ENCODE results near the gene ABCC5.

Gene ABCC5

DNA sequence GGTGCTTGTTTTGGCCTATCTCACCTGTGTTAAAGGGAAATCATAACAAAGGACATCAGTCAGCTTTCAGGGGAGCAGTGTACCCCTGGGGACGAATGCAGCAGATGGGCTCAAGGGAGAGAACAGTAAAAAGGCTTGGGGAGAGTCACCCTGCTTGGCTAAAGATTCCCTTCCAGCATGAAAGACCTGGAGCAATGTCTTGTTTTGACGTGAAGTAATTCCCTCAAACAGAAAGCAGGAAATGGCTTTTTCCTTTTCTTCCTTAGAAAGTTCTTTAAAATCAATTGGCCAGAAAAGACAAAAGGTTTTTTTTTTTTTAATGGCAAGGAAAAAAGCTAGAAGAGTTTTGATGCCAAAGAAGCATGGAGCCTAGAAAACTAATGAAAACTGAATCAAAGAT lies 76.5 kb downstream of the ABCC5 start:
- Histone ChIP-seq H3K9me3 (ENCODE audit: control insufficient read depth, low read length) (no peaks in the 10 kb centered on the region), H3K9ac (ENCODE audit: low read length) (no peak overlapping the region), H3K4me1 (ENCODE audit: control insufficient read depth, insufficient read depth, low read length) (no peaks in the 10 kb centered on the region), H3K36me3 (ENCODE audit: control insufficient read depth, insufficient read depth, low read length, severe bottlenecking) (peaks cover 54% of the 10 kb centered on the region), H3K27me3 (replicated peaks; ENCODE audit: control insufficient read depth, insufficient read depth, low read length) (no peaks in the 10 kb centered on the region), H3K4me3 (ENCODE audit: low read length) (no peak overlapping the region)
- DNase-seq (ENCODE audit: low read depth), result no peak

DNA sequence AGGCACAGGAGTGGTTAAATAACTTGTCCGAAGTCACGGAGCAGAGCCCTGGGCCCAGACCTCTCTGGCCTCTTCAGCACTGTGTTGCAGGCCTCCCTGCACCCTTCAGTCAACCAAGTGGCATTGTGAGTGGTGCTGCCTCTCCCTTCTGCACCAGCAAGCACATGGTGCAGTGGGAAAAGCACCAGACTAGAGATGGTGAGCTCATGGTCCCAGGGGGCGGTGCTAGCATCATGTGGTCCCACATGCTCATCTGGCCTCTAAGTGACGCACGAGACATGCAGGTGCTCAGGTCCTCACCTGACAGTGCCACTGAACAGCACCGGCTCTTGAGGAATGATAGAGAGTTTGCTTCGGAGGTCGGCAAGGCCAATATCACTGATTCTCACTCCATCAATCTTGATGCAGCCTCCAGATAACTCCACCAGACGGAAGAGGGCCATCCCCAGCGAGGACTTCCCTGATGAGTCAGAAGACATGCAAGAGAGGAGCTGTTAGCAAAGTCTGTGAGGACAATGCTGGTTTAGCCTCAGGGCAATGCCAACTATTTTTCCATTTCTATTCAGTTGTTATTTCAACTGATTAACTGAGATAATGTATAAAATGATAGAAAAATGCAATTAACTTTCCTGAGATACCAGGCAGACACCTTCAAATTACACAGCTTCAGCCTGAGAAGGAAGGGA lies 79.9 kb downstream of the ABCC5 start:
- Histone ChIP-seq H3K9ac (ENCODE audit: low read length) (no peak overlapping the region), H3K4me1 (ENCODE audit: control insufficient read depth, insufficient read depth, low read length) (no peaks in the 10 kb centered on the region), H3K9me3 (ENCODE audit: control insufficient read depth, low read length) (no peaks in the 10 kb centered on the region), H3K27me3 (replicated peaks; ENCODE audit: control insufficient read depth, insufficient read depth, low read length) (no peaks in the 10 kb centered on the region), H3K36me3 (ENCODE audit: control insufficient read depth, insufficient read depth, low read length, severe bottlenecking) (peaks cover 35% of the 10 kb centered on the region), H3K4me3 (ENCODE audit: low read length) (no peak overlapping the region)
- DNase-seq (ENCODE audit: low read depth), result peak; percentile 38

DNA sequence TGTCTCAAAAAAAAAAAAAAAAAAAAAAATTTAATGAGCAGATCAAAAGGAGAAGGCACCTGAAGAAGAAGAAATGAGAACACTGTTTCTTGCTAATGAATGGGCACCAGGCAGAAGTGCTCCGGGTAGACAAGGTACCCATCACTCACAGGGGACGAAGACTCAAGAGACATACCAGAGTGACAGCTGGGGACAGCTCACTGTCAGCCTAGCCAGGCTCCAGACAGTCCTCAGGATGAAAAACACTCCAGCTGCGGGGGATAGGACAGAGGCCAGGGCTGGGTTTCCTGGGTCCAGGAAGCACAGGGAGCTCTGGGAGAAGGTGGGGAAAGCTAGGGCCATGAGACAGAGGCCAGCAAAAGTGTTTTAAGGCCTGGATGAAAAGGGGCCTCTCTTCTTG lies 84.5 kb downstream of the ABCC5 start:
- Histone ChIP-seq H3K27me3 (replicated peaks; ENCODE audit: control insufficient read depth, insufficient read depth, low read length) (no peaks in the 10 kb centered on the region), H3K36me3 (ENCODE audit: control insufficient read depth, insufficient read depth, low read length, severe bottlenecking) (peaks cover 34% of the 10 kb centered on the region), H3K4me3 (ENCODE audit: low read length) (no peak overlapping the region), H3K9me3 (ENCODE audit: control insufficient read depth, low read length) (no peaks in the 10 kb centered on the region), H3K9ac (ENCODE audit: low read length) (no peak overlapping the region), H3K4me1 (ENCODE audit: control insufficient read depth, insufficient read depth, low read length) (no peaks in the 10 kb centered on the region)
- DNase-seq (ENCODE audit: low read depth), result no peak

GRCh38 chr3:183931881-183932280 lies 85.8 kb downstream of the ABCC5 start:
- Histone ChIP-seq H3K4me1 (ENCODE audit: control insufficient read depth, insufficient read depth, low read length) (no peaks in the 10 kb centered on the region), H3K9me3 (ENCODE audit: control insufficient read depth, low read length) (no peaks in the 10 kb centered on the region), H3K9ac (ENCODE audit: low read length) (no peak overlapping the region), H3K4me3 (ENCODE audit: low read length) (no peak overlapping the region), H3K36me3 (ENCODE audit: control insufficient read depth, insufficient read depth, low read length, severe bottlenecking) (peaks cover 33% of the 10 kb centered on the region), H3K27me3 (replicated peaks; ENCODE audit: control insufficient read depth, insufficient read depth, low read length) (no peaks in the 10 kb centered on the region)
- no peak for DNase-seq (ENCODE audit: low read depth)

DNA sequence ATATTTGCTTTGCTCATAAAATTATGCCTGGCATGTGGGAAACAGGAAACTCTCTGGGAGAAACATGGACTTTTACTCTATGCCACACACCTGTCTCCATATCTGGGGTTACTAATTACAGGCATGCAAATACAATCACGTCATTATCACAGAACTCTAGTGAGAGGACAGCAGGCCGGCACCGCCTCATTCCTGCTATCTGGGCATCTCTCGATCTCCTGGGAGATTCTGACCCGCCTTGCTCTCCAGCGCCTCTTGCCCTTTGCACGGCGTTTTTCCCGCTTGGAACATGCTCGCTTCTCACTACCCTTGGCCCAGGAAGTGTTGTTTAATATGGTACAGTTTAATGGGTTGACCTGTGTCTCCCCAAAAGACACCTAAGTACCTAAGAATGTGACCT lies 87.6 kb downstream of the ABCC5 start:
- H3K27me3 ChIP-seq (replicated peaks; ENCODE audit: control insufficient read depth, insufficient read depth, low read length), result no peaks in the 10 kb centered on the region
- DNase-seq (ENCODE audit: low read depth), result no peak

GRCh38 chr3:183927059-183927458 lies 90.6 kb downstream of the ABCC5 start:
- Histone ChIP-seq H3K27me3 (replicated peaks; ENCODE audit: control insufficient read depth, insufficient read depth, low read length) (no peaks in the 10 kb centered on the region), H3K4me3 (ENCODE audit: low read length) (no peak overlapping the region), H3K4me1 (ENCODE audit: control insufficient read depth, insufficient read depth, low read length) (peaks cover 5% of the 10 kb centered on the region), H3K9me3 (ENCODE audit: control insufficient read depth, low read length) (no peaks in the 10 kb centered on the region), H3K9ac (ENCODE audit: low read length) (no peak overlapping the region), H3K36me3 (ENCODE audit: control insufficient read depth, insufficient read depth, low read length, severe bottlenecking) (peaks cover 41% of the 10 kb centered on the region)
- no peak for DNase-seq (ENCODE audit: low read depth)

More for the DNA sequence above, 87.6 kb downstream of the ABCC5 start:
- no peak overlapping the region for H3K9ac ChIP-seq (ENCODE audit: low read length)
- H3K36me3 ChIP-seq (ENCODE audit: control insufficient read depth, insufficient read depth, low read length, severe bottlenecking), result peaks cover 31% of the 10 kb centered on the region
- no peaks in the 10 kb centered on the region for H3K9me3 ChIP-seq (ENCODE audit: control insufficient read depth, low read length)
- no peaks in the 10 kb centered on the region for H3K4me1 ChIP-seq (ENCODE audit: control insufficient read depth, insufficient read depth, low read length)
- H3K4me3 ChIP-seq (ENCODE audit: low read length), result no peak overlapping the region

DNA sequence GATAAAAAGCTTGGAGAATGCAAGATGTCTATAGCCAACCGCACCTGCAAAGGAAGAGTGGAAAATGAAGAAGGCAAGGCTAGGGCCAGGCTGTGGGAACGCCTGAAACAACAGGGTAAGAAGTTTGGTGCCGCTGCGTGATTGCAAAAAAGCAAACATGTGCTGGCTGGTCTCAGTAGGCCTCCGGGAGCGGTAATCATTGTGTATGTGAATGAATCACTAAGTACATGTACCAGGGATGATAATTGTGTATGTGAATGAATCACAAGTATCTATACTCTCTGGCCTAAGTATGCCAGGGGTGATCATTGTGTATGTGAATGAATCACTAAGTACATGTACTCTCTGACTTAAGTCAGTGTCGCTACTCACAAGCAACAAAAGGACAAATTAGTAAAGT lies 92.7 kb downstream of the ABCC5 start:
- Histone ChIP-seq H3K9ac (ENCODE audit: low read length) (no peak overlapping the region), H3K36me3 (ENCODE audit: control insufficient read depth, insufficient read depth, low read length, severe bottlenecking) (peaks cover 48% of the 10 kb centered on the region), H3K9me3 (ENCODE audit: control insufficient read depth, low read length) (no peaks in the 10 kb centered on the region), H3K4me1 (ENCODE audit: control insufficient read depth, insufficient read depth, low read length) (peaks cover 5% of the 10 kb centered on the region), H3K4me3 (ENCODE audit: low read length) (no peak overlapping the region), H3K27me3 (replicated peaks; ENCODE audit: control insufficient read depth, insufficient read depth, low read length) (no peaks in the 10 kb centered on the region)
- DNase-seq (ENCODE audit: low read depth), result peak; percentile 28

DNA sequence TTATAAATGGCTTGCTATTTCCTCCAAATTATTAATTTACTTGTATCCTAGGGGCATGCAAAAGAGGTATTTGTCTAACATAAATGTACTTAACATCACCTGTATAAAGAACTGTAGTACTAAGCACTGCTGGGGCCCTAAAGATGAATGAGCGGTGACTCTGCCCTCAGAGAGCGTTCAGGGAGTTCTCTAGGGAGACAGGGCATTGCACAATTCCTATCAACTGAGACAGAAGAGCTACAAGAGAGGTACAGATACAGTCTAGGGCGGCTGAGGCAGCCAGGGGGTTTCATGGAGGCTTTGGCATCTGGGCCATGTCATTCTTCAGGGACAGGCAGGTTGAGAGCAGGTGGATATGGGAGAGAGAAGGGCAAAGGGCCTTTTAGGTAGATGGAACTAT lies 93.1 kb downstream of the ABCC5 start:
- H3K9ac ChIP-seq (ENCODE audit: low read length), result no peak overlapping the region
- peaks cover 52% of the 10 kb centered on the region for H3K36me3 ChIP-seq (ENCODE audit: control insufficient read depth, insufficient read depth, low read length, severe bottlenecking)
- H3K27me3 ChIP-seq (replicated peaks; ENCODE audit: control insufficient read depth, insufficient read depth, low read length), result no peaks in the 10 kb centered on the region
- peaks cover 5% of the 10 kb centered on the region for H3K4me1 ChIP-seq (ENCODE audit: control insufficient read depth, insufficient read depth, low read length)
- H3K9me3 ChIP-seq (ENCODE audit: control insufficient read depth, low read length), result no peaks in the 10 kb centered on the region
- no peak for DNase-seq (ENCODE audit: low read depth)
- H3K4me3 ChIP-seq (ENCODE audit: low read length), result no peak overlapping the region

DNA sequence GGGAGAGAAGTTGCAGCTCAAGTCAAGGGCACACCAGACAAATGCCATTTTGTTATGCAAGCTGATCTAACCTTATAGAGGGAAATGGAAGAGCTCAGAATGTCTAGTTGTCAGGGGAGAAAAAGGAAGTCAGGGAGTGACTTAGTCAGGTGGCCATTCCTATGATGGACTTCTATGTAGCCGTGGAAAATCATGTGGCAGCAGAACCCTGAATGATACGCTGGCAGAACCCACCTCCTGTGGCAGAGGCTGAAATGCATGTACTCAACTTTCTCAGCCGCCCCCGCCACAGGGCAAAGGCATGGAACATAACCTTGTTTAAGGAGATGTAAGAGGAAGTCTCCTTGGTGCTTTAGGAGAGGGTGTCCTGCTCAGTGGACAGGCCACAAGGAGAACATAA lies 95.3 kb downstream of the ABCC5 start:
- Histone ChIP-seq H3K9ac (ENCODE audit: low read length) (no peak overlapping the region), H3K4me1 (ENCODE audit: control insufficient read depth, insufficient read depth, low read length) (peaks cover 5% of the 10 kb centered on the region), H3K27me3 (replicated peaks; ENCODE audit: control insufficient read depth, insufficient read depth, low read length) (no peaks in the 10 kb centered on the region), H3K9me3 (ENCODE audit: control insufficient read depth, low read length) (no peaks in the 10 kb centered on the region), H3K36me3 (ENCODE audit: control insufficient read depth, insufficient read depth, low read length, severe bottlenecking) (peaks cover 41% of the 10 kb centered on the region), H3K4me3 (ENCODE audit: low read length) (no peak overlapping the region)
- no peak for DNase-seq (ENCODE audit: low read depth)

GRCh38 chr3:183921096-183921495 lies 96.6 kb downstream of the ABCC5 start:
- H3K27me3 ChIP-seq (replicated peaks; ENCODE audit: control insufficient read depth, insufficient read depth, low read length), result no peaks in the 10 kb centered on the region
- H3K36me3 ChIP-seq (ENCODE audit: control insufficient read depth, insufficient read depth, low read length, severe bottlenecking), result peaks cover 35% of the 10 kb centered on the region
- DNase-seq (ENCODE audit: low read depth), result no peak
- no peak overlapping the region for H3K4me3 ChIP-seq (ENCODE audit: low read length)
- H3K9ac ChIP-seq (ENCODE audit: low read length), result no peak overlapping the region
- H3K9me3 ChIP-seq (ENCODE audit: control insufficient read depth, low read length), result no peaks in the 10 kb centered on the region
- peaks cover 5% of the 10 kb centered on the region for H3K4me1 ChIP-seq (ENCODE audit: control insufficient read depth, insufficient read depth, low read length)

GRCh38 chr3:183920416-183920815 lies 97.3 kb downstream of the ABCC5 start:
- DNase-seq (ENCODE audit: low read depth), result no peak
- no peak overlapping the region for H3K4me3 ChIP-seq (ENCODE audit: low read length)
- H3K27me3 ChIP-seq (replicated peaks; ENCODE audit: control insufficient read depth, insufficient read depth, low read length), result no peaks in the 10 kb centered on the region
- H3K4me1 ChIP-seq (ENCODE audit: control insufficient read depth, insufficient read depth, low read length), result peaks cover 5% of the 10 kb centered on the region
- H3K36me3 ChIP-seq (ENCODE audit: control insufficient read depth, insufficient read depth, low read length, severe bottlenecking), result peaks cover 33% of the 10 kb centered on the region
- no peak overlapping the region for H3K9ac ChIP-seq (ENCODE audit: low read length)
- no peaks in the 10 kb centered on the region for H3K9me3 ChIP-seq (ENCODE audit: control insufficient read depth, low read length)

DNA sequence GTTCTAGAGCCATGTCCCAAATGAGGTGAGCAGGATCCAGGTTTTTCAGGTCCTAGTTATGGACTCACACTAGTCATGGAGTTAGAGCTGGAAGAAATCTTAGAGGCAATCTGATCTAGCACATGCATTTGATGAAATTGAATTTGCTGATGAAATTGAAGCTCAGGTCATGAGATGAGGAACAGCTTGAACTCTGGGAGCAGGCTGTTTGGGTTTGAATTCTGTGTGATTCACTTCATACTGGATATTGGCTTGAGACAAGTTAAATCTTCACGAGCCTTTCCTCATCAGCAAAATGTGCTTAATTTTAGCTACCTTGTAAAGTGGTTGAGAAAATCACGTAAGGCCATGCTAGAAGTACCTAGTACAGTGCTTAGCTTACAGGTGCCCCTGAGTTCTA lies 99.5 kb downstream of the ABCC5 start:
- no peak for DNase-seq (ENCODE audit: low read depth)
- Histone ChIP-seq H3K9me3 (ENCODE audit: control insufficient read depth, low read length) (no peaks in the 10 kb centered on the region), H3K9ac (ENCODE audit: low read length) (no peak overlapping the region), H3K36me3 (ENCODE audit: control insufficient read depth, insufficient read depth, low read length, severe bottlenecking) (peaks cover 21% of the 10 kb centered on the region), H3K4me3 (ENCODE audit: low read length) (no peak overlapping the region), H3K27me3 (replicated peaks; ENCODE audit: control insufficient read depth, insufficient read depth, low read length) (no peaks in the 10 kb centered on the region), H3K4me1 (ENCODE audit: control insufficient read depth, insufficient read depth, low read length) (no peaks in the 10 kb centered on the region)

Measured in adipocyte (in vitro differentiated cells).